ENCODE measurements around the gene ACSF3. TPM values are rescaled to one million over a fixed set of nuclear protein-coding genes. Genes with fewer than 3 reads are reported as not detected.

Gene ACSF3
- total RNA-seq, 1 experiment from 2014 or later: 74.5 TPM

GRCh38 chr16:89081556-89081955, 12.1 kb upstream of the ACSF3 start:
- Histone ChIP-seq H3K9me3 (ENCODE audit: control insufficient read depth in 1 of 2, insufficient read depth in 1 of 2, low read depth in 1 of 2, low read length in 2 of 2) (no peaks in the 10 kb centered on the region), H3K27me3 (ENCODE audit: insufficient read depth, low read length) (no peaks in the 10 kb centered on the region), H3K9ac (ENCODE audit: low read length) (no peak overlapping the region), H3K27ac (ENCODE audit: low read depth, low read length) (no peak overlapping the region), H3K36me3 (ENCODE audit: control insufficient read depth in 1 of 2, insufficient read depth in 2 of 2, low read length in 2 of 2) (no peaks in the 10 kb centered on the region), H3K4me2 (ENCODE audit: low read length) (no peak overlapping the region), H4K20me1 (ENCODE audit: insufficient read depth) (no peaks in the 10 kb centered on the region), H3K4me3 (replicated peaks in 1 of 2; ENCODE audit: low read depth in 1 of 2, low read length in 2 of 2) (no peak overlapping the region), H3K79me2 (ENCODE audit: insufficient read depth, low read length) (no peaks in the 10 kb centered on the region), H3K9me2 (ENCODE audit: insufficient read depth) (no peaks in the 10 kb centered on the region), H2AFZ (ENCODE audit: low read depth, low read length, poor library complexity, severe bottlenecking) (no peak overlapping the region), H3K4me1 (ENCODE audit: control insufficient read depth in 1 of 2, insufficient read depth in 2 of 2, low read length in 2 of 2) (no peaks in the 10 kb centered on the region)
- DNase-seq (ENCODE audit: low read depth, low spot score): no peak
- no TSS peak for BruUV-seq (replicated peaks)
- RAD21 ChIA-PET (ENCODE audit: low non-redundant PET in 1 of 2, low total read pairs in 2 of 2, uncharacterized antibody in 2 of 2, unreplicated experiment in 2 of 2): no interaction called here
- TF ChIP-seq ZNF274 (IDR thresholded peaks at IDR 0.05; ENCODE audit: low read depth, low read length) (no peak), EZH2 (IDR thresholded peaks at IDR 0.05) (no peak), SP1 (IDR thresholded peaks at IDR 0.05; ENCODE audit: low read depth) (no peak), JUND (IDR thresholded peaks at IDR 0.05) (no peak)
- POLR2A ChIA-PET: no interaction called here
- no peak for ATAC-seq
- intact Hi-C loops (cut with micrococcal nuclease): no loop called here
- CTCF ChIA-PET: no interaction called here

- Histone ChIP-seq H3K4me3 (replicated peaks in 1 of 2; ENCODE audit: low read depth in 1 of 2, low read length in 2 of 2) (no peak overlapping the region), H3K9me2 (ENCODE audit: insufficient read depth) (no peaks in the 10 kb centered on the region), H3K4me1 (ENCODE audit: control insufficient read depth in 1 of 2, insufficient read depth in 2 of 2, low read length in 2 of 2) (no peaks in the 10 kb centered on the region), H3K27me3 (ENCODE audit: insufficient read depth, low read length) (peaks cover 2% of the 10 kb centered on the region; the same call in 1 of the 2 replicates), H3K79me2 (ENCODE audit: insufficient read depth, low read length) (no peaks in the 10 kb centered on the region), H4K20me1 (ENCODE audit: insufficient read depth) (no peaks in the 10 kb centered on the region), H3K9me3 (ENCODE audit: control insufficient read depth in 1 of 2, insufficient read depth in 1 of 2, low read depth in 1 of 2, low read length in 2 of 2) (no peaks in the 10 kb centered on the region), H2AFZ (ENCODE audit: low read depth, low read length, poor library complexity, severe bottlenecking) (no peak overlapping the region), H3K27ac (ENCODE audit: low read depth, low read length) (no peak overlapping the region), H3K36me3 (ENCODE audit: control insufficient read depth in 1 of 2, insufficient read depth in 2 of 2, low read length in 2 of 2) (no peaks in the 10 kb centered on the region), H3K9ac (ENCODE audit: low read length) (no peak overlapping the region), H3K4me2 (ENCODE audit: low read length) (no peak overlapping the region)
- TF ChIP-seq SRF (IDR thresholded peaks at IDR 0.05; ENCODE audit: low read depth) (no peak), EZH2 (IDR thresholded peaks at IDR 0.05) (no peak), JUND (IDR thresholded peaks at IDR 0.05) (no peak), POLR2AphosphoS5 (IDR thresholded peaks at IDR 0.05; ENCODE audit: low read depth, low read length) (no peak), ATF3 (IDR thresholded peaks at IDR 0.05) (no peak), CBX3 (IDR thresholded peaks at IDR 0.05; ENCODE audit: low read depth) (no peak), REST (IDR thresholded peaks at IDR 0.05; ENCODE audit: low read depth) (no peak), ZFX (IDR thresholded peaks at IDR 0.05) (no peak), SP1 (IDR thresholded peaks at IDR 0.05; ENCODE audit: low read depth) (no peak), TCF7L2 (IDR thresholded peaks at IDR 0.05; ENCODE audit: borderline replicate concordance, extremely low read depth, insufficient read depth, insufficient read length) (no peak), MAX (IDR thresholded peaks at IDR 0.05) (no peak), POLR2A (IDR thresholded peaks at IDR 0.05; ENCODE audit: borderline replicate concordance, extremely low read depth, insufficient read depth, insufficient read length) (no peak), ELF1 (IDR thresholded peaks at IDR 0.05; ENCODE audit: borderline replicate concordance, low read depth) (no peak), CTCF (IDR thresholded peaks at IDR 0.05 in 2 of 3, conservative IDR thresholded peaks at IDR 0.05 in 1 of 3; ENCODE audit: borderline replicate concordance in 1 of 3, insufficient read depth in 1 of 3, low read depth in 2 of 3, low read length in 2 of 3) (no peak), RAD21 (IDR thresholded peaks at IDR 0.05; ENCODE audit: low read depth) (no peak)
- no peak for DNase-seq (ENCODE audit: low read depth, low spot score)
- ATAC-seq: no peak
- ChIA-PET RAD21 (ENCODE audit: low non-redundant PET in 1 of 2, low total read pairs in 2 of 2, uncharacterized antibody in 2 of 2, unreplicated experiment in 2 of 2) (no interaction called here), CTCF (no interaction called here), POLR2A (no interaction called here)
- intact Hi-C loops (cut with micrococcal nuclease): no loop called here
- no TSS peak for BruUV-seq (replicated peaks)
Measured at GRCh38 chr16:89084411-89084810, 9.2 kb upstream of the ACSF3 start.
